H1 (cell line): Measurements from ENCODE around the gene SKIL. TPM values are rescaled to one million over a fixed set of nuclear protein-coding genes. Genes with fewer than 3 reads are reported as not detected.
A peak's percentile ranks its signal among the peaks of the same experiment; 100 is the strongest.

Experiments used
- CTCF ChIA-PET: fragments of 300-600 bp; sonication (Branson Sonifier 250); formaldehyde crosslinking; loops from one replicate; lab custom pipeline; 2021; ENCODE audit not compliant: partially characterized antibody; lab: Charles Lee
- POLR2A ChIA-PET: fragments of 300-600 bp; sonication (Branson Sonifier 250); formaldehyde crosslinking; loops from one replicate; lab custom pipeline; 2021; ENCODE audit warnings: inconsistent platforms; ENCODE audit not compliant: partially characterized antibody; lab: Charles Lee
- DNase-seq, 2 experiments: peaks; one replicate each; pipeline versions ENCODE4 v3.0.0 to v3.0.0-alpha.2; 2010 to 2022; ENCODE audit warnings: low spot score in 2 of 2, low read depth in 1 of 2, mixed read lengths in 1 of 2
- FAIRE-seq: peaks from 2 replicates; lab custom pipeline; 2011; peaks lifted over from hg19 to GRCh38; lab: Jason Lieb, UNC
- H2AFZ ChIP-seq: 2 replicates; pipeline ENCODE4 v1.8.1; 2012; ENCODE audit warnings: low read length, inconsistent platforms
- H2AK5ac ChIP-seq: 2 replicates; pipeline ENCODE4 v1.6.1; 2013; ENCODE audit warnings: low read depth, low read length
- H2BK120ac ChIP-seq: replicated peaks from 2 replicates; pipeline ENCODE3; 2013; ENCODE audit warnings: low read depth, low read length, inconsistent platforms
- H2BK12ac ChIP-seq: 2 replicates; pipeline ENCODE4 v1.6.1; 2013; ENCODE audit warnings: low read depth, low read length
- H2BK15ac ChIP-seq: 2 replicates; pipeline ENCODE4 v1.6.1; 2013; ENCODE audit warnings: low read length
- H2BK20ac ChIP-seq: 2 replicates; pipeline ENCODE4 v1.6.1; 2013; ENCODE audit warnings: low read length
- H2BK5ac ChIP-seq: 2 replicates; pipeline ENCODE4 v1.6.1; 2013; ENCODE audit warnings: low read depth, low read length
- H3K14ac ChIP-seq: 2 replicates; pipeline ENCODE4 v1.6.1; 2013; ENCODE audit warnings: inconsistent platforms; ENCODE audit not compliant: insufficient read length
- H3K18ac ChIP-seq: 2 replicates; pipeline ENCODE4 v1.6.1; 2013; ENCODE audit warnings: low read length; ENCODE audit errors: extremely low read depth
- H3K23ac ChIP-seq: 2 replicates; pipeline ENCODE4 v1.6.1; 2013; ENCODE audit warnings: inconsistent platforms; ENCODE audit not compliant: insufficient read length
- H3K23me2 ChIP-seq: 2 replicates; pipeline ENCODE4 v1.6.1; 2013; ENCODE audit warnings: low read depth, low read length
- H3K27ac ChIP-seq: 2 replicates; pipeline ENCODE4 v1.6.1; 2011; ENCODE audit warnings: low read depth, low read length, inconsistent platforms
- H3K27me3 ChIP-seq, 4 experiments: replicated peaks in 1 of 4; 1 replicate in 1 of 4; 2 replicates in 3 of 4; pipeline versions ENCODE4 v1.6.1 to v1.8.1; 2011 to 2013; ENCODE audit warnings: low read length in 3 of 4, mild to moderate bottlenecking in 3 of 4, inconsistent platforms in 2 of 4, mixed read lengths in 2 of 4, moderate library complexity in 1 of 4; ENCODE audit not compliant: control insufficient read depth in 3 of 4, insufficient read depth in 3 of 4; ENCODE audit errors: extremely low read depth in 1 of 4
- H3K36me3 ChIP-seq, 4 experiments: 2 replicates each; pipeline versions ENCODE4 v1.6.1 to v1.8.1; 2011 to 2013; ENCODE audit warnings: mild to moderate bottlenecking in 4 of 4, low read length in 3 of 4, moderate library complexity in 2 of 4, control low read depth in 1 of 4, inconsistent platforms in 1 of 4; ENCODE audit not compliant: insufficient read depth in 4 of 4, control insufficient read depth in 2 of 4
- H3K4ac ChIP-seq: replicated peaks from 2 replicates; pipeline ENCODE3; 2013; ENCODE audit warnings: low read length, low read depth, mixed read lengths, inconsistent platforms; ENCODE audit not compliant: insufficient read length
- H3K4me1 ChIP-seq, 4 experiments: replicated peaks in 1 of 4; 1 replicate in 1 of 4; 2 replicates in 3 of 4; pipeline versions ENCODE4 v1.6.1 to v1.8.1; 2011 to 2013; ENCODE audit warnings: low read length in 3 of 4, inconsistent platforms in 2 of 4, mixed read lengths in 1 of 4; ENCODE audit not compliant: insufficient read depth in 4 of 4, control insufficient read depth in 3 of 4
- H3K4me2 ChIP-seq, 2 experiments: 2 replicates each; pipeline versions ENCODE4 v1.6.1 to v1.8.1; 2011 to 2013; ENCODE audit warnings: low read depth in 2 of 2, low read length in 2 of 2, control low read depth in 1 of 2, inconsistent platforms in 1 of 2, mild to moderate bottlenecking in 1 of 2; ENCODE audit not compliant: insufficient read depth in 1 of 2
- H3K4me3 ChIP-seq, 4 experiments: fragments of 200-600, 300-600 bp in 1 of 4; sonication (generic), shearing (Covaris generic), sonication (Bioruptor Twin) in 1 of 4; 2 replicates each; pipeline versions ENCODE4 v1.5.1 to v1.8.1; 2011 to 2016; ENCODE audit warnings: low read length in 4 of 4, low read depth in 3 of 4, control low read depth in 2 of 4, inconsistent platforms in 2 of 4, mild to moderate bottlenecking in 2 of 4, mixed read lengths in 1 of 4, moderate library complexity in 1 of 4; ENCODE audit not compliant: insufficient read depth in 2 of 4; ENCODE audit errors: extremely low read depth in 1 of 4
- H3K56ac ChIP-seq: replicated peaks from 2 replicates; pipeline ENCODE3; 2013; ENCODE audit warnings: low read depth, mild to moderate bottlenecking, mixed read lengths, low read length, inconsistent platforms; ENCODE audit not compliant: insufficient read length
- H3K79me1 ChIP-seq: 2 replicates; pipeline ENCODE4 v1.6.1; 2013; ENCODE audit warnings: low read depth, low read length, control low read depth
- H3K79me2 ChIP-seq, 2 experiments: 2 replicates each; pipeline versions ENCODE4 v1.6.1 to v1.8.1; 2012 to 2013; ENCODE audit warnings: low read length in 2 of 2, mild to moderate bottlenecking in 2 of 2, inconsistent platforms in 1 of 2; ENCODE audit not compliant: insufficient read depth in 2 of 2, control insufficient read depth in 1 of 2
- H3K9ac ChIP-seq, 4 experiments: replicated peaks in 1 of 4; 1 replicate in 1 of 4; 2 replicates in 3 of 4; pipeline versions ENCODE4 v1.6.1 to v1.8.1; 2011 to 2013; ENCODE audit warnings: low read depth in 3 of 4, low read length in 3 of 4, control low read depth in 2 of 4, mild to moderate bottlenecking in 2 of 4, moderate library complexity in 2 of 4, inconsistent platforms in 1 of 4; ENCODE audit errors: extremely low read depth in 1 of 4
- H3K9me3 ChIP-seq, 2 experiments: 2 replicates each; pipeline versions ENCODE4 v1.6.1 to v1.8.1; 2012 to 2013; ENCODE audit warnings: mild to moderate bottlenecking in 2 of 2, moderate library complexity in 2 of 2, control low read depth in 1 of 2, inconsistent platforms in 1 of 2, low read depth in 1 of 2, low read length in 1 of 2, mixed read lengths in 1 of 2; ENCODE audit not compliant: insufficient read depth in 2 of 2
- H4K20me1 ChIP-seq, 2 experiments: replicated peaks in 1 of 2; 2 replicates each; pipeline versions ENCODE3 to v1.8.1; 2011 to 2013; ENCODE audit warnings: inconsistent platforms in 2 of 2, low read length in 2 of 2, mild to moderate bottlenecking in 1 of 2; ENCODE audit not compliant: insufficient read depth in 2 of 2, control insufficient read depth in 1 of 2
- H4K5ac ChIP-seq: 2 replicates; pipeline ENCODE4 v1.6.1; 2013; ENCODE audit warnings: low read length, low read depth, mixed read lengths, inconsistent platforms; ENCODE audit not compliant: insufficient read length
- H4K8ac ChIP-seq: 2 replicates; pipeline ENCODE4 v1.8.0; 2013; ENCODE audit warnings: mild to moderate bottlenecking, moderate library complexity, low read length, inconsistent platforms; ENCODE audit not compliant: insufficient read depth; ENCODE audit errors: extremely low read depth
- H4K91ac ChIP-seq: replicated peaks from 2 replicates; pipeline ENCODE3; 2013; ENCODE audit warnings: low read length, mixed read lengths, inconsistent platforms; ENCODE audit not compliant: insufficient read length
- EZH2 ChIP-seq: fragments of 200-600 bp; sonication (generic); IDR thresholded peaks from 2 replicates; pipeline ENCODE4 v1.7.1; 2012; ENCODE audit warnings: low read depth, mild to moderate bottlenecking, moderate library complexity, low read length, inconsistent platforms; ENCODE audit not compliant: severe bottlenecking
- HDAC2 ChIP-seq, 2 experiments: fragments of 300-600 bp in 1 of 2; sonication (generic) in 1 of 2; IDR thresholded peaks; 2 replicates each; pipeline ENCODE4 v1.6.1; 2011 to 2012; ENCODE audit warnings: low read depth in 2 of 2, low read length in 2 of 2, mild to moderate bottlenecking in 2 of 2, moderate library complexity in 2 of 2, borderline replicate concordance in 1 of 2, inconsistent platforms in 1 of 2
- KDM4A ChIP-seq: IDR thresholded peaks from one replicate; pipeline ENCODE4 v1.7.1; 2012; ENCODE audit warnings: low read depth, mild to moderate bottlenecking, moderate library complexity, low read length, inconsistent platforms; ENCODE audit not compliant: severe bottlenecking
- MAX ChIP-seq: IDR thresholded peaks from 2 replicates; pipeline ENCODE4 v1.6.1; 2012; ENCODE audit warnings: inconsistent platforms
- SIRT6 ChIP-seq: IDR thresholded peaks from one replicate; pipeline ENCODE4 v1.7.1; 2012; ENCODE audit warnings: low read length, inconsistent platforms
- SP2 ChIP-seq: IDR thresholded peaks from 2 replicates; pipeline ENCODE4 v1.6.1; 2012; ENCODE audit warnings: mild to moderate bottlenecking, low read length, inconsistent platforms
- TEAD4 ChIP-seq: IDR thresholded peaks from 2 replicates; pipeline ENCODE4 v1.6.1; 2012; ENCODE audit warnings: low read depth, low read length, inconsistent platforms, mixed read lengths
- USF2 ChIP-seq: IDR thresholded peaks from 2 replicates; pipeline ENCODE4 v1.6.1; 2011; ENCODE audit warnings: low read length, improper control_type of control experiment
- WGBS, 2 experiments: shearing (Covaris generic) in 1 of 2; methylation state at CpG; one replicate each; pipeline versions ENCODE4 v1.1.6 to v1.1.7; 2013 to 2015; ENCODE audit warnings: low lambda C conversion rate in 2 of 2, mixed read lengths in 2 of 2, inconsistent platforms in 1 of 2, low coverage in 1 of 2, missing lambda C conversion rate in 1 of 2; ENCODE audit not compliant: insufficient replicate concordance in 2 of 2, insufficient coverage in 1 of 2, insufficient read length in 1 of 2; ENCODE audit errors: extremely low coverage in 1 of 2, missing lambda C conversion rate in 1 of 2; 5-methylcytosine and 5-hydroxymethylcytosine counted together
- polyA plus RNA-seq, 7 experiments: library from polyadenylated mRNA; depleted of rRNA in 3 of 7; stranded (reverse) in 5 of 7; unstranded in 2 of 7; fragments of >200 nt in 5 of 7; fragments of 200-250 nt in 2 of 7; gene quantifications; 1 replicate in 5 of 7; 2 replicates in 1 of 7; 4 replicates in 1 of 7; pipeline versions ENCODE4 v1.2.1 to v1.2.3, GENCODE V29; 2011 to 2013; ENCODE audit warnings: missing spikeins in 2 of 7, mixed read lengths in 2 of 7
- total RNA-seq: library from RNA; stranded (reverse); fragmentation: NEBNext Ultra II Directional; extraction: Animal tissue kit (Norgen Biotek cat#: 25700); gene quantifications from 2 replicates; pipeline ENCODE4 v1.2.1, GENCODE V29; 2021

The SKIL gene
- total and polyA plus RNA-seq, 2 of the 8 experiments (the other 6 are each of a cell fraction or from before 2014, with no cell fraction given), result 13.2 to 277 TPM

- H3K23me2 ChIP-seq, result peaks cover 7% of the 10 kb centered on the region; the same call in 1 of the 2 replicates
- H2BK120ac ChIP-seq, result no peak within 1 kb of the TSS
- H4K91ac ChIP-seq, result peak within 1 kb of the TSS; percentile 64
- no peak within 1 kb of the TSS for H4K5ac ChIP-seq
- peak within 1 kb of the TSS; percentile 24 to 61 (median 49); a peak in 7 of 8 replicates for H3K4me3 ChIP-seq
- H3K56ac ChIP-seq, result no peak within 1 kb of the TSS
- peak within 1 kb of the TSS; percentile 77; the same call in 1 of the 2 replicates for H2BK5ac ChIP-seq
- H2BK15ac ChIP-seq, result peak within 1 kb of the TSS; percentile 99; the same call in 1 of the 2 replicates
- H2BK12ac ChIP-seq, result peak within 1 kb of the TSS; percentile 86; the same call in 1 of the 2 replicates
- WGBS, 2 experiments, result 10% methylated on average over 66 of the region's 79 CpGs; no CpG with 5 or more reads in 1 of the 2 experiments
- no peak within 1 kb of the TSS for H3K27ac ChIP-seq
- H3K18ac ChIP-seq, result peak within 1 kb of the TSS; percentile 11
- no peaks in the 10 kb centered on the region for H3K36me3 ChIP-seq
- H4K8ac ChIP-seq, result peak within 1 kb of the TSS; percentile 88
- peaks cover 2 to 11% (median 5%) of the 10 kb centered on the region in 4 experiments for H3K4me1 ChIP-seq
- H4K20me1 ChIP-seq, result peaks cover 0 to 3% of the 10 kb centered on the region in 2 experiments
- H3K79me1 ChIP-seq, result no peaks in the 10 kb centered on the region
- no peaks in the 10 kb centered on the region for H3K9me3 ChIP-seq
- 0 out of 7 replicates have a peak within 1 kb of the TSS, but pooled peaks of 1 of the 4 experiments have one; percentile 10 for H3K9ac ChIP-seq
- FAIRE-seq (no peak), DNase-seq (peak in 1 of 2 experiments; percentile 83)
- ChIA-PET POLR2A (interaction anchor here (1.0 to 1.4 kb wide), 2 partner anchors 61 to 451 kb away, joined by 3 to 4 read pairs; partner anchors contain the start of gene SKIL), CTCF (interaction anchor here (0.6 to 10.6 kb wide), 18 partner anchors 10 to 431 kb away, joined by 3 to 273 read pairs (median 4); partner anchors contain the start of gene SLC7A14)
- H2AFZ ChIP-seq, result peak within 1 kb of the TSS; percentile 91; the same call in 1 of the 2 replicates
- peak within 1 kb of the TSS; percentile 80; the same call in 1 of the 2 replicates for H2BK20ac ChIP-seq
- H3K4ac ChIP-seq, result no peak within 1 kb of the TSS
- peak within 1 kb of the TSS; percentile 54 to 74 for H3K4me2 ChIP-seq
- peaks cover 10 to 39% (median 31%) of the 10 kb centered on the region in 4 experiments for H3K27me3 ChIP-seq
- H2AK5ac ChIP-seq, result no peak within 1 kb of the TSS
- H3K23ac ChIP-seq, result no peak within 1 kb of the TSS
- H3K79me2 ChIP-seq, result no peaks in the 10 kb centered on the region
- no peak within 1 kb of the TSS for H3K14ac ChIP-seq
- TF ChIP-seq SP2 (no peak), HDAC2 (IDR thresholded peaks at IDR 0.05; ENCODE audit: borderline replicate concordance in 1 of 2, low read depth in 2 of 2, low read length in 2 of 2) (no peak; a peak in 1 of 4 replicates), KDM4A (peak; percentile 99), MAX (peak; percentile 99), USF2 (0 out of 2 replicates have a peak, but pooled peaks have one; percentile 5), EZH2 (peak; percentile 19), SIRT6 (no peak), TEAD4 (no peak)
These were observed 61.2 kb downstream of the SKIL start, which contains the start of gene CLDN11 for GRCh38 chr3:170418422-170419398. TSS of gene CLDN11 (plus strand) at chr3:170418868. CDS start at chr3:170419067, 199 bp downstream.
